HepG2 (cell line): ENCODE measurements around the gene ALDH7A1. TPM values are rescaled to one million over a fixed set of nuclear protein-coding genes. Genes with fewer than 3 reads are reported as not detected.

Experiments used
- ATAC-seq: fragments of 200-7000 bp; cut with Tn5 transposase; 3 replicates; pipeline ENCODE4 v1.9.1; 2020; ENCODE audit warnings: mild to moderate bottlenecking, moderate library complexity
- BruUV-seq: library from RNA; stranded (reverse); fragments of 400-500 nt; replicated peaks from 2 replicates; lab custom pipeline; 2021; lab: Mats Ljungman, UMichigan
- CTCF ChIA-PET: fragments of 300-600 bp; formaldehyde crosslinking; extraction: SDS; loops from one replicate; lab custom pipeline; 2021; ENCODE audit warnings: low total read pairs, inconsistent platforms, low intra/inter-chr PET ratio; lab: Yijun Ruan, JAX
- POLR2A ChIA-PET: fragments of 350-600 bp; sonication (Branson Sonifier 250); formaldehyde crosslinking; loops from one replicate; lab custom pipeline; 2020; ENCODE audit warnings: antibody characterized with exemption, inconsistent platforms; lab: Yijun Ruan, JAX
- DNase-seq: peaks from one replicate; pipeline ENCODE4 v3.0.0-alpha.2; 2015; ENCODE audit warnings: low spot score
- FAIRE-seq: peaks from 3 replicates; lab custom pipeline; 2011; peaks lifted over from hg19 to GRCh38; lab: Jason Lieb, UNC
- H2AFZ ChIP-seq: one replicate; pipeline ENCODE4 v1.6.1; 2011; ENCODE audit warnings: low read length, inconsistent platforms
- H3K27ac ChIP-seq: fragments of 300-600 bp; 3 replicates; pipeline ENCODE4 v1.8.0; 2011; ENCODE audit warnings: mixed run types, mild to moderate bottlenecking, mixed read lengths, low read length, inconsistent platforms; ENCODE audit not compliant: insufficient read depth; ENCODE audit errors: extremely low read length
- H3K27me3 ChIP-seq, 2 experiments: fragments of 200-600 bp in 1 of 2; 2 replicates in 1 of 2; 3 replicates in 1 of 2; pipeline versions ENCODE4 v1.6.0 to v1.8.0; 2011; ENCODE audit warnings: low read length in 2 of 2, mild to moderate bottlenecking in 2 of 2, moderate library complexity in 2 of 2, inconsistent platforms in 1 of 2; ENCODE audit not compliant: insufficient read depth in 2 of 2, control insufficient read depth in 1 of 2
- H3K36me3 ChIP-seq, 2 experiments: fragments of 200-600 bp in 1 of 2; replicated peaks in 1 of 2; 2 replicates in 1 of 2; 3 replicates in 1 of 2; pipeline versions ENCODE4 v1.5.1 to v1.8.0; 2011; ENCODE audit warnings: low read length in 2 of 2, inconsistent platforms in 1 of 2; ENCODE audit not compliant: insufficient read depth in 2 of 2, control insufficient read depth in 1 of 2
- H3K4me1 ChIP-seq: 2 replicates; pipeline ENCODE4 v1.5.1; 2012; ENCODE audit warnings: low read length, inconsistent platforms; ENCODE audit not compliant: insufficient read depth
- H3K4me2 ChIP-seq: 2 replicates; pipeline ENCODE4 v1.6.0; 2011; ENCODE audit warnings: low read depth, low read length, inconsistent platforms
- H3K4me3 ChIP-seq, 3 experiments: fragments of 200-600 bp in 1 of 3; sonication (generic), shearing (Covaris generic) in 1 of 3; replicated peaks in 1 of 3; 2 replicates each; pipeline ENCODE4 v1.5.1; 2011 to 2016; ENCODE audit warnings: low read length in 3 of 3, inconsistent platforms in 2 of 3, low read depth in 2 of 3, mild to moderate bottlenecking in 2 of 3, control low read depth in 1 of 3, mixed read lengths in 1 of 3; ENCODE audit not compliant: insufficient read depth in 1 of 3
- H3K79me2 ChIP-seq: one replicate; pipeline ENCODE4 v1.6.1; 2011; ENCODE audit warnings: low read length, inconsistent platforms; ENCODE audit not compliant: insufficient read depth
- H3K9ac ChIP-seq: 2 replicates; pipeline ENCODE4 v1.6.0; 2011; ENCODE audit warnings: mild to moderate bottlenecking, low read depth, low read length, inconsistent platforms; ENCODE audit not compliant: insufficient read depth
- H3K9me3 ChIP-seq: 2 replicates; pipeline ENCODE4 v1.5.1; 2012; ENCODE audit warnings: mild to moderate bottlenecking, low read length
- H4K20me1 ChIP-seq: 2 replicates; pipeline ENCODE4 v1.6.0; 2011; ENCODE audit warnings: inconsistent platforms, mild to moderate bottlenecking, low read length, moderate library complexity; ENCODE audit not compliant: insufficient read depth
- ATAD3A ChIP-seq: sonication (generic); formaldehyde crosslinking; IDR thresholded peaks from 2 replicates; pipeline ENCODE4 v1.4.0; 2020; ENCODE audit warnings: missing genetic modification reagents
- BRCA1 ChIP-seq: sonication (generic); formaldehyde crosslinking; IDR thresholded peaks from 2 replicates; pipeline ENCODE4 v1.4.0; 2020; ENCODE audit warnings: missing genetic modification reagents
- MYPOP ChIP-seq: sonication (generic); formaldehyde crosslinking; IDR thresholded peaks from 2 replicates; pipeline ENCODE4 v1.8.1; 2023; ENCODE audit warnings: mild to moderate bottlenecking, moderate library complexity, missing genetic modification reagents
- NPAS2 ChIP-seq: sonication (generic); formaldehyde crosslinking; IDR thresholded peaks from 2 replicates; pipeline ENCODE4 v1.8.0; 2022; ENCODE audit warnings: mild to moderate bottlenecking, missing genetic modification reagents, borderline replicate concordance
- PPARG ChIP-seq: conservative IDR thresholded peaks from 2 replicates; pipeline ENCODE4 v1.6.1; 2016; ENCODE audit warnings: missing biosample characterization, missing genetic modification reagents
- RAD51 ChIP-seq: fragments of 450-650 bp; IDR thresholded peaks from 2 replicates; pipeline ENCODE4 v1.6.1; 2016; ENCODE audit warnings: borderline replicate concordance
- RNF2 ChIP-seq: fragments of 450-650 bp; conservative IDR thresholded peaks from 2 replicates; pipeline ENCODE4 v1.6.1; 2016; ENCODE audit warnings: low read depth
- SMARCC2 ChIP-seq: fragments of 450-650 bp; IDR thresholded peaks from 2 replicates; pipeline ENCODE4 v1.6.1; 2017; ENCODE audit warnings: antibody characterized with exemption, mild to moderate bottlenecking
- STAT6 ChIP-seq: sonication (generic); formaldehyde crosslinking; IDR thresholded peaks from 2 replicates; pipeline ENCODE4 v1.4.0; 2020; ENCODE audit warnings: missing genetic modification reagents, mild to moderate bottlenecking, borderline replicate concordance
- ZBTB10 ChIP-seq: sonication (generic); formaldehyde crosslinking; IDR thresholded peaks from 2 replicates; pipeline ENCODE4 v1.4.0; 2020; ENCODE audit warnings: missing genetic modification reagents, borderline replicate concordance
- ZBTB26 ChIP-seq: IDR thresholded peaks from 2 replicates; pipeline ENCODE4 v1.6.1; 2016; ENCODE audit warnings: missing compliant biosample characterization, missing genetic modification reagents, borderline replicate concordance
- ZNF543 ChIP-seq: sonication (generic); formaldehyde crosslinking; IDR thresholded peaks from 2 replicates; pipeline ENCODE4 v1.4.0; 2020; ENCODE audit warnings: mild to moderate bottlenecking, missing genetic modification reagents
- ZNF549 ChIP-seq: sonication (generic); formaldehyde crosslinking; IDR thresholded peaks from 2 replicates; pipeline ENCODE4 v1.5.0; 2020; ENCODE audit warnings: missing genetic modification reagents
- ZNF574 ChIP-seq: sonication (generic); formaldehyde crosslinking; IDR thresholded peaks from 2 replicates; pipeline ENCODE4 v1.4.0; 2020; ENCODE audit warnings: missing genetic modification reagents
- WGBS: methylation state at CpG from one replicate; pipeline ENCODE4 v1.1.6; 2017; ENCODE audit warnings: low lambda C conversion rate; 5-methylcytosine and 5-hydroxymethylcytosine counted together
- in situ Hi-C: cut with HindIII; loops from 2 replicates; pipeline ENCODE4 v1.10.0; 2017; ENCODE audit warnings: low pct_unique_long_range_greater_than_20kb; ENCODE audit not compliant: extremely low pct_ligation_motif_present
- intact Hi-C: fragments of 100-400 bp; cut with micrococcal nuclease; formaldehyde crosslinking; loops from one replicate; pipeline ENCODE4 v1.10.0; 2022; ENCODE audit not compliant: unreplicated experiment
- polyA plus RNA-seq, 8 experiments: library from polyadenylated mRNA; depleted of rRNA in 3 of 8; stranded (reverse) in 7 of 8; unstranded in 1 of 8; fragments of >200 nt; fragmentation: Illumina TruSeq in 4 of 8; extraction: Trizol in 4 of 8; gene quantifications; 2 replicates each; pipeline versions ENCODE4 v1.2.1 to v1.2.3, GENCODE V29; 2011 to 2016; ENCODE audit warnings: low read depth in 4 of 8, missing spikeins in 1 of 8, mixed read lengths in 1 of 8; ENCODE audit not compliant: insufficient read depth in 1 of 8
- total RNA-seq, 5 experiments: library from RNA; depleted of rRNA; stranded (reverse); fragments of >200 nt; fragmentation: Illumina TruSeq; extraction: Trizol; gene quantifications; 2 replicates each; pipeline ENCODE4 v1.2.3, GENCODE V29; 2016; ENCODE audit warnings: low read depth in 1 of 5

ALDH7A1 gene
- total and polyA plus RNA-seq, 2 of the 13 experiments (the other 11 are each of a cell fraction or from before 2014, with no cell fraction given) = 69.0 to 100 TPM

- Histone ChIP-seq H3K4me3 (no peak overlapping the region), H3K36me3 (no peaks in the 10 kb centered on the region), H3K4me2 (no peak overlapping the region), H3K9ac (no peak overlapping the region), H3K4me1 (peaks cover 7% of the 10 kb centered on the region; the same call in 1 of the 2 replicates), H3K79me2 (no peaks in the 10 kb centered on the region), H3K27me3 (no peaks in the 10 kb centered on the region), H3K9me3 (no peaks in the 10 kb centered on the region), H4K20me1 (no peaks in the 10 kb centered on the region), H3K27ac (no peak overlapping the region), H2AFZ (no peak overlapping the region)
- DNase-seq (no peak), ATAC-seq (no peak), FAIRE-seq (no peak)
- ChIA-PET CTCF (no interaction called here), POLR2A (no interaction called here)
- in situ Hi-C loops = no loop called here
- intact Hi-C loops = no loop called here
- WGBS = 65% methylated on average over 8 of the region's 8 CpGs
- BruUV-seq = no TSS peak
- TF ChIP-seq ZNF543 (CRISPR knock-in tag) (no peak), STAT6 (CRISPR knock-in tag) (no peak), MYPOP (CRISPR knock-in tag) (no peak), RNF2 (no peak), NPAS2 (no peak), PPARG (CRISPR knock-in tag) (no peak), RAD51 (no peak), SMARCC2 (no peak), ZBTB26 (CRISPR knock-in tag) (no peak), ZBTB10 (no peak), BRCA1 (CRISPR knock-in tag) (no peak), ATAD3A (no peak), ZNF549 (CRISPR knock-in tag) (no peak), ZNF574 (CRISPR knock-in tag) (no peak)
Measured at GRCh38 chr5:126523818-126524510, 71.1 kb downstream of the ALDH7A1 start.
